GM18511 (cell line): ENCODE results near the gene PGA4.
"Not testable (repeated sequence)": the region's sequence is repeated elsewhere in the genome, so short reads cannot be mapped to it uniquely, and the experiment has no call there.

Experiments used
- ATAC-seq: cut with Tn5 transposase; IDR thresholded peaks from one replicate; pipeline ENCODE4 v1.9.1; 2021; ENCODE audit warnings: mild to moderate bottlenecking, moderate library complexity; ENCODE audit not compliant: unreplicated experiment

Gene PGA4

GRCh38 chr11:61203873-61204272 is 18.3 kb upstream of the PGA4 start:
- ATAC-seq, result not testable (repeated sequence)

- ATAC-seq, result not testable (repeated sequence)
Observed at GRCh38 chr11:61204502-61205059, 17.6 kb upstream of the PGA4 start.

GRCh38 chr11:61207636-61208310 is 14.4 kb upstream of the PGA4 start:
- ATAC-seq, result not testable (repeated sequence)

GRCh38 chr11:61210629-61211028 is 11.5 kb upstream of the PGA4 start:
- not testable (repeated sequence) for ATAC-seq

- ATAC-seq, result not testable (repeated sequence)
Observed at GRCh38 chr11:61211327-61211952, 10.7 kb upstream of the PGA4 start.

GRCh38 chr11:61212202-61212601 is 9.9 kb upstream of the PGA4 start:
- not testable (repeated sequence) for ATAC-seq

GRCh38 chr11:61213711-61214324 is 8.3 kb upstream of the PGA4 start:
- not testable (repeated sequence) for ATAC-seq

- ATAC-seq, result not testable (repeated sequence)
Observed at GRCh38 chr11:61218306-61218705, 3.8 kb upstream of the PGA4 start.

GRCh38 chr11:61219016-61219415 is 3.1 kb upstream of the PGA4 start:
- not testable (repeated sequence) for ATAC-seq

- not testable (repeated sequence) for ATAC-seq
Observed at GRCh38 chr11:61222692-61223091, 545 bp downstream of the PGA4 start.

- ATAC-seq, result not testable (repeated sequence)
Observed at GRCh38 chr11:61226457-61227137, 4.5 kb downstream of the PGA4 start.

GRCh38 chr11:61229458-61229857 is 7.3 kb downstream of the PGA4 start:
- ATAC-seq, result not testable (repeated sequence)

- not testable (repeated sequence) for ATAC-seq
Observed at GRCh38 chr11:61231033-61231432, 8.9 kb downstream of the PGA4 start.

GRCh38 chr11:61231585-61231984 is 9.4 kb downstream of the PGA4 start:
- ATAC-seq, result not testable (repeated sequence)

- ATAC-seq, result not testable (repeated sequence)
Observed at GRCh38 chr11:61232548-61233145, 10.5 kb downstream of the PGA4 start.

GRCh38 chr11:61237130-61237529 is 15.0 kb downstream of the PGA4 start:
- not testable (repeated sequence) for ATAC-seq

- ATAC-seq, result not testable (repeated sequence)
Observed at GRCh38 chr11:61240288-61240687, 18.1 kb downstream of the PGA4 start.

GRCh38 chr11:61240875-61241274 is 18.7 kb downstream of the PGA4 start, which contains the start of gene PGA5:
Gene PGA5, plus strand, starts transcription at chr11:61241175. Its CDS starts 52 bp downstream, at chr11:61241227.
- ATAC-seq, result not testable (repeated sequence)

- not testable (repeated sequence) for ATAC-seq
Observed at GRCh38 chr11:61241526-61241925, 19.4 kb downstream of the PGA4 start.

- not testable (repeated sequence) for ATAC-seq
Observed at GRCh38 chr11:61245284-61245964, 23.3 kb downstream of the PGA4 start.
